NCI-H2029 (cell line): ENCODE results near the gene PRPSAP1.
"Not testable (repeated sequence)": the region's sequence is repeated elsewhere in the genome, so short reads cannot be mapped to it uniquely, and the experiment has no call there.

Experiments used
- DNase-seq: peaks from one replicate; lab custom pipeline; 2025; lab: John Stamatoyannopoulos, UW

The PRPSAP1 gene

GRCh38 chr17:76276461-76277299 is 77.0 kb downstream of the PRPSAP1 start:
- DNase-seq, result no peak

- DNase-seq, result no peak
Observed at GRCh38 chr17:76276069-76276431, 77.7 kb downstream of the PRPSAP1 start.

GRCh38 chr17:76275382-76276068 is 78.2 kb downstream of the PRPSAP1 start:
- DNase-seq, result no peak

- DNase-seq, result peak; percentile 8
Observed at GRCh38 chr17:76274112-76274956, 79.4 kb downstream of the PRPSAP1 start.

- DNase-seq, result no peak
Observed at GRCh38 chr17:76273445-76274111, 80.1 kb downstream of the PRPSAP1 start.

- no peak for DNase-seq
Observed at GRCh38 chr17:76272541-76273444, 80.9 kb downstream of the PRPSAP1 start.

- DNase-seq, result no peak
Observed at GRCh38 chr17:76271669-76272540, 81.8 kb downstream of the PRPSAP1 start.

GRCh38 chr17:76270770-76271668 is 82.7 kb downstream of the PRPSAP1 start:
- no peak for DNase-seq

- no peak for DNase-seq
Observed at GRCh38 chr17:76270127-76270592, 83.6 kb downstream of the PRPSAP1 start.

GRCh38 chr17:76268991-76269981 is 84.4 kb downstream of the PRPSAP1 start:
- DNase-seq, result no peak

- no peak for DNase-seq
Observed at GRCh38 chr17:76268015-76268749, 85.5 kb downstream of the PRPSAP1 start.

GRCh38 chr17:76267581-76268001 is 86.1 kb downstream of the PRPSAP1 start:
- not testable (repeated sequence) for DNase-seq

GRCh38 chr17:76267051-76267576 is 86.6 kb downstream of the PRPSAP1 start:
- DNase-seq, result no peak

GRCh38 chr17:76266244-76266938 is 87.3 kb downstream of the PRPSAP1 start:
- no peak for DNase-seq

GRCh38 chr17:76265624-76266243 is 88.0 kb downstream of the PRPSAP1 start:
- DNase-seq, result peak; percentile 13
